PFSK-1 (cell line): ENCODE results near the gene CDX1.

ENCODE experiments used
- FOXP2 ChIP-seq: optimal IDR thresholded peaks from 2 replicates; pipeline ENCODE3; 2011; ENCODE audit warnings: borderline replicate concordance, control low read depth, inconsistent platforms; ENCODE audit not compliant: insufficient read depth; ENCODE audit errors: extremely low read length, extremely low read depth
- POLR2AphosphoS5 ChIP-seq: IDR thresholded peaks from 2 replicates; pipeline ENCODE4 v1.6.1; 2012; ENCODE audit warnings: low read depth, mild to moderate bottlenecking, control low read depth, low read length, moderate library complexity
- SIN3A ChIP-seq: IDR thresholded peaks from 2 replicates; pipeline ENCODE4 v1.6.1; 2012; ENCODE audit warnings: mild to moderate bottlenecking, low read length, moderate library complexity, borderline replicate concordance; ENCODE audit not compliant: insufficient read depth
- TAF1 ChIP-seq: IDR thresholded peaks from 2 replicates; pipeline ENCODE4 v1.6.1; 2012; ENCODE audit warnings: low read length, control low read depth, borderline replicate concordance; ENCODE audit not compliant: insufficient read depth
- TF ChIP-seq, protein P1 (sequence below), 2 experiments: IDR thresholded peaks; 2 replicates each; pipeline versions ENCODE4 v1.6.1 to v1.8.0; 2011 to 2012; ENCODE audit warnings: low read depth in 2 of 2, low read length in 2 of 2, control low read depth in 1 of 2, inconsistent platforms in 1 of 2, mild to moderate bottlenecking in 1 of 2, moderate library complexity in 1 of 2; ENCODE audit not compliant: insufficient read depth in 1 of 2

CDX1 gene

DNA sequence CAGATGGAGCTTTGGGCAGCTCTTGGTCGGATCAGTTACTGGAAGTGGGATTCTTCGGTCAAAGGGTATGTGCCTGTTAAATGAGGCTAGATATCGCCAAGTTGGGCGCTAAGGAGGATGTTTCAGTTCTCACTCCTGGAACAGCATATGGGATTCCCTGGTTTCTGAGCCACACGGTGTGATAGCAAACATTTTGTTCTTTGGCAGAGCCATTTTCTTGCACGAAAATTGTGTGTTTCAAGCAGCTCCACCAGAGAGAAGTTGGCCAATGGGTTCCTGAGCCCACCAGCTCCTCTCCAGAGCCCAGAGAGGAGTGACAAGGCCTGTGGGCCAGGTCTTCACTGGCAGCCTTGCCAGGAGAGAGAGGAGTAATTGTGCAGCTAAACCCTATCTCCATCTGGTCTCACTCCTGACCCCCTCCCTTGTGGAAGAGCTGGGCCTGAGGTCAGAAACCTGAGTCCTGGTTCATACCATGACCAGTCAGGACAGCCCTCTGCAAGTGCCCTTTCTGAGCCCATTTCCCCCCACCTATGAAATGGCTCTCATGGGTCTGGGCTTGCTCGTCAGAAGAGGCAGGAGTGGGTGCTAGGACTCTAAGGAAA lies 12.5 kb downstream of the CDX1 start:
- TF ChIP-seq, protein P1, sequence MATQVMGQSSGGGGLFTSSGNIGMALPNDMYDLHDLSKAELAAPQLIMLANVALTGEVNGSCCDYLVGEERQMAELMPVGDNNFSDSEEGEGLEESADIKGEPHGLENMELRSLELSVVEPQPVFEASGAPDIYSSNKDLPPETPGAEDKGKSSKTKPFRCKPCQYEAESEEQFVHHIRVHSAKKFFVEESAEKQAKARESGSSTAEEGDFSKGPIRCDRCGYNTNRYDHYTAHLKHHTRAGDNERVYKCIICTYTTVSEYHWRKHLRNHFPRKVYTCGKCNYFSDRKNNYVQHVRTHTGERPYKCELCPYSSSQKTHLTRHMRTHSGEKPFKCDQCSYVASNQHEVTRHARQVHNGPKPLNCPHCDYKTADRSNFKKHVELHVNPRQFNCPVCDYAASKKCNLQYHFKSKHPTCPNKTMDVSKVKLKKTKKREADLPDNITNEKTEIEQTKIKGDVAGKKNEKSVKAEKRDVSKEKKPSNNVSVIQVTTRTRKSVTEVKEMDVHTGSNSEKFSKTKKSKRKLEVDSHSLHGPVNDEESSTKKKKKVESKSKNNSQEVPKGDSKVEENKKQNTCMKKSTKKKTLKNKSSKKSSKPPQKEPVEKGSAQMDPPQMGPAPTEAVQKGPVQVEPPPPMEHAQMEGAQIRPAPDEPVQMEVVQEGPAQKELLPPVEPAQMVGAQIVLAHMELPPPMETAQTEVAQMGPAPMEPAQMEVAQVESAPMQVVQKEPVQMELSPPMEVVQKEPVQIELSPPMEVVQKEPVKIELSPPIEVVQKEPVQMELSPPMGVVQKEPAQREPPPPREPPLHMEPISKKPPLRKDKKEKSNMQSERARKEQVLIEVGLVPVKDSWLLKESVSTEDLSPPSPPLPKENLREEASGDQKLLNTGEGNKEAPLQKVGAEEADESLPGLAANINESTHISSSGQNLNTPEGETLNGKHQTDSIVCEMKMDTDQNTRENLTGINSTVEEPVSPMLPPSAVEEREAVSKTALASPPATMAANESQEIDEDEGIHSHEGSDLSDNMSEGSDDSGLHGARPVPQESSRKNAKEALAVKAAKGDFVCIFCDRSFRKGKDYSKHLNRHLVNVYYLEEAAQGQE (IDR thresholded peaks at IDR 0.05; ENCODE audit: insufficient read depth in 1 of 2, low read depth in 2 of 2, low read length in 2 of 2), result no peak
- TF ChIP-seq POLR2AphosphoS5 (no peak), FOXP2 (no peak), TAF1 (no peak), SIN3A (no peak)

- TF ChIP-seq FOXP2, result no peak
- TF ChIP-seq POLR2AphosphoS5, result no peak
- TF ChIP-seq SIN3A, result no peak
- TF ChIP-seq, protein P1 (IDR thresholded peaks at IDR 0.05; ENCODE audit: insufficient read depth in 1 of 2, low read depth in 2 of 2, low read length in 2 of 2), result no peak
- no peak for TF ChIP-seq TAF1
Measured at GRCh38 chr5:150180241-150181026, 13.9 kb downstream of the CDX1 start.

- TF ChIP-seq SIN3A, result no peak
- no peak for TF ChIP-seq TAF1
- TF ChIP-seq FOXP2, result no peak
- TF ChIP-seq, protein P1 (IDR thresholded peaks at IDR 0.05; ENCODE audit: insufficient read depth in 1 of 2, low read depth in 2 of 2, low read length in 2 of 2), result no peak
- TF ChIP-seq POLR2AphosphoS5, result no peak
Measured at GRCh38 chr5:150181027-150181426, 14.4 kb downstream of the CDX1 start.

DNA sequence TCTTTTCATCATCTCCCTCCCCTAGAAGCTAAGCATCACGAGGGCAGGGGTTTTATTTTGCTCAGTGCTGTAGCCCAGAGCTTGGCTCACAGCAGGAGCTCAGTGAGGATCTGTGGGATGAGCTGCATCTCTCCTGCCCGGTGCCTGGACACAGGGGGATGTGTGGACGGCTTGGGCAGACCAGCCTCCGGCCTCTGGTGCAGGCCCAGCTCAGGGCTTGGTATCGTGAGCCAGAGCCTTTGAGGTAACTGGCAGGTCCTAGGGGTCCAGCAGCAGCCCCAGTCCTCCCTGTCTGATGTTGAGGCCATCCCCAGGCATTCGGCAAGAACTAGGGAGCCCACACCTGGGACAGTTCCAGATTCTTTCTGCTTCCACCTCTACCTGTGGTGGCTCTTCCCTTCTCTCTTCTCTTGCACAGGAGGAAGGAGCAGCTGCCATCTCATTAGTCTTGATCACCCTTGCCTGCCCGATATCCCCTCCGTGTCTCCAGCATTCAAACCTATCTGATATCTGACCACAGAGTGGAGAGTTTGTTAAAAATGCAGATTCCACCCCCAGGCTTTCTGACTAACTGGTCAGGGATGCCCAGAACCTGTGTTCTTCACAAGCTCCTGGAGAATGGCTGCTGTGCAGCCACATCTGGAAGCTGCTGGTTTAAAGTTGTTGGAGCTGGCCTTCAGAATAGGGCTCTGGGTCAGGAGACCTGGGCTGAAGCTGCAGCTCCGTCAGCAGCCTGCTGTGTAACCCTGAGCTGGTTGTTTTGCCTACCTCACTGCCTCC lies 15.4 kb downstream of the CDX1 start:
- TF ChIP-seq SIN3A (no peak), POLR2AphosphoS5 (no peak), TAF1 (no peak), FOXP2 (no peak)
- TF ChIP-seq, protein P1 (IDR thresholded peaks at IDR 0.05; ENCODE audit: insufficient read depth in 1 of 2, low read depth in 2 of 2, low read length in 2 of 2), result no peak
